Fibroblast of skin of abdomen (primary cell): ENCODE results near the gene SNTG2.
"Not testable (repeated sequence)": the region's sequence is repeated elsewhere in the genome, so short reads cannot be mapped to it uniquely, and the experiment has no call there.

Experiments used
- DNase-seq: peaks from one replicate; pipeline ENCODE4 v3.0.0-alpha.2; 2013

The SNTG2 gene

GRCh38 chr2:1207962-1208510, 257.4 kb downstream of the SNTG2 start:
- no peak for DNase-seq

- DNase-seq = no peak
Observed at GRCh38 chr2:1208522-1208921, 257.9 kb downstream of the SNTG2 start.

GRCh38 chr2:1209246-1209645, 258.6 kb downstream of the SNTG2 start:
- no peak for DNase-seq

- DNase-seq = no peak
Observed at GRCh38 chr2:1209761-1210160, 259.1 kb downstream of the SNTG2 start.

- no peak for DNase-seq
Observed at GRCh38 chr2:1210352-1210751, 259.7 kb downstream of the SNTG2 start.

GRCh38 chr2:1219901-1220573, 269.4 kb downstream of the SNTG2 start:
- peak; percentile 48 for DNase-seq

- no peak for DNase-seq
Observed at GRCh38 chr2:1222056-1222455, 271.4 kb downstream of the SNTG2 start.

GRCh38 chr2:1223791-1224190, 273.1 kb downstream of the SNTG2 start:
- no peak for DNase-seq

- no peak for DNase-seq
Observed at GRCh38 chr2:1224901-1225300, 274.3 kb downstream of the SNTG2 start.

GRCh38 chr2:1226766-1227165, 276.1 kb downstream of the SNTG2 start:
- no peak for DNase-seq

GRCh38 chr2:1227274-1227900, 276.7 kb downstream of the SNTG2 start:
- DNase-seq = no peak

- DNase-seq = not testable (repeated sequence)
Observed at GRCh38 chr2:1229596-1229995, 278.9 kb downstream of the SNTG2 start.

- no peak for DNase-seq
Observed at GRCh38 chr2:1230155-1230893, 279.7 kb downstream of the SNTG2 start.

- no peak for DNase-seq
Observed at GRCh38 chr2:1231466-1232063, 280.9 kb downstream of the SNTG2 start.

- DNase-seq = no peak
Observed at GRCh38 chr2:1233281-1233680, 282.6 kb downstream of the SNTG2 start.

GRCh38 chr2:1234731-1235308, 284.2 kb downstream of the SNTG2 start:
- DNase-seq = no peak

GRCh38 chr2:1235806-1236205, 285.2 kb downstream of the SNTG2 start:
- DNase-seq = no peak

GRCh38 chr2:1236606-1237005, 286.0 kb downstream of the SNTG2 start:
- DNase-seq = no peak

GRCh38 chr2:1237783-1238182, 287.1 kb downstream of the SNTG2 start:
- DNase-seq = no peak

GRCh38 chr2:1238598-1239138, 288.0 kb downstream of the SNTG2 start:
- no peak for DNase-seq

GRCh38 chr2:1245193-1245592, 294.5 kb downstream of the SNTG2 start:
- DNase-seq = no peak

- no peak for DNase-seq
Observed at GRCh38 chr2:1246239-1246638, 295.6 kb downstream of the SNTG2 start.
